ENCODE data around the gene SMIM10.
"Not testable (repeated sequence)": the region's sequence is repeated elsewhere in the genome, so short reads cannot be mapped to it uniquely, and the experiment has no call there.

The SMIM10 gene

GRCh38 chrX:135015523-135016245 is 24.9 kb downstream of the SMIM10 start:
- DNase-seq, result no peak

- not testable (repeated sequence) for DNase-seq
Measured at GRCh38 chrX:135019890-135020289, 29.1 kb downstream of the SMIM10 start.

- not testable (repeated sequence) for DNase-seq
Measured at GRCh38 chrX:135023791-135024190, 33.0 kb downstream of the SMIM10 start.

- DNase-seq, result no peak
Measured at GRCh38 chrX:135024526-135024925, 33.7 kb downstream of the SMIM10 start.

- not testable (repeated sequence) for DNase-seq
Measured at GRCh38 chrX:135030207-135030963, 39.6 kb downstream of the SMIM10 start.

GRCh38 chrX:135041149-135042123 is 50.6 kb downstream of the SMIM10 start:
- DNase-seq, result not testable (repeated sequence)
